Measurements from ENCODE around the gene LHX2. TPM values are rescaled to one million over a fixed set of nuclear protein-coding genes. Genes with fewer than 3 reads are reported as not detected.

LHX2 gene
- total and polyA plus RNA-seq, 2 of the 4 experiments (the other 2 are of a cell fraction) = not detected

DNA sequence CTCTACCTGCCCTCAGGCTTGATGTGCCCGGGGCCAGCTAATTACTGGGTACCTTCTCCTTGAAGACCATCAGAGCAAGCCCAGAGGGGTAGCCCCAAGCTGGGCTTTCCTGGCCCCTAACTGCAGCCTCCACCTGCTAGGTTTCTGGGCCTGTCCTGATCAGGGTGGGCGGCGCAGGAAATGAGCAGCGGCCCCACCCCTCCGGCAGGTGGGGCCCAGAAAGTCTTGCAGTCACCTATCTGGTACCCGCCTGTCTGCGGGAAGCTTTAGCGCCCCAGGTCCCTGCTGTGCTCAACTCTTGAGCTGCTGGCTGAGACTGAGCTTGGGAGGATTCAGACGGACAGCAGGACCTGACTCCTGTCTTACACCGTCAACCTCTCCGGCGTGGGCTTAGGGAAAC, 37.1 kb upstream of the LHX2 start:
- peaks cover 9% of the 10 kb centered on the region; the same call in 1 of the 2 replicates for H3K9me3 ChIP-seq (ENCODE audit: control insufficient read depth, insufficient read depth, low read length)
- H3K36me3 ChIP-seq (ENCODE audit: control insufficient read depth, insufficient read depth, low read length) = no peaks in the 10 kb centered on the region
- no peak overlapping the region for H2AK9ac ChIP-seq (replicated peaks; ENCODE audit: low read depth, low read length, poor library complexity)
- H3K4me3 ChIP-seq (ENCODE audit: insufficient read depth, low read depth, low read length) = no peak overlapping the region
- H3K4ac ChIP-seq (ENCODE audit: low read depth, low read length) = no peak overlapping the region
- BruUV-seq (replicated peaks) = no TSS peak
- H2BK20ac ChIP-seq (ENCODE audit: low read depth, low read length) = no peak overlapping the region
- ATAC-seq (ENCODE audit: low read depth) (no peak), DNase-seq (no peak)
- no peak overlapping the region for H2AFZ ChIP-seq (replicated peaks; ENCODE audit: low read length, poor library complexity)
- no peaks in the 10 kb centered on the region for H3K4me1 ChIP-seq (ENCODE audit: control insufficient read depth, insufficient read depth, low read length)
- in situ Hi-C loops (cut with MboI; ENCODE audit: low sequenced_read_pairs) = no loop called here
- no peak overlapping the region for H2BK5ac ChIP-seq (ENCODE audit: low read depth, low read length, poor library complexity, severe bottlenecking)
- 52% methylated on average over 4 of the region's 12 CpGs; no CpG with 5 or more reads in 1 of the 2 experiments for WGBS, 2 experiments (ENCODE audit: extremely low coverage in 2 of 2, insufficient read length in 1 of 2)
- no peak overlapping the region for H3K9ac ChIP-seq (ENCODE audit: low read depth, low read length)
- peaks cover 18% of the 10 kb centered on the region for H3K27me3 ChIP-seq (ENCODE audit: control insufficient read depth, insufficient read depth, low read length)
- no peak overlapping the region for H4K5ac ChIP-seq (ENCODE audit: low read depth, low read length)
- dilution Hi-C loops (cut with HindIII; ENCODE audit: low sequenced_read_pairs, unreplicated experiment) = no loop called here
- CTCF ChIA-PET = no interaction called here
- H2BK15ac ChIP-seq (ENCODE audit: low read depth, low read length) = no peak overlapping the region
- intact Hi-C loops (cut with micrococcal nuclease) = no loop called here
- H2BK120ac ChIP-seq (ENCODE audit: low read depth, low read length) = no peak overlapping the region
- POLR2A ChIA-PET (ENCODE audit: unreplicated experiment) = no interaction called here
- TF ChIP-seq, protein P1, sequence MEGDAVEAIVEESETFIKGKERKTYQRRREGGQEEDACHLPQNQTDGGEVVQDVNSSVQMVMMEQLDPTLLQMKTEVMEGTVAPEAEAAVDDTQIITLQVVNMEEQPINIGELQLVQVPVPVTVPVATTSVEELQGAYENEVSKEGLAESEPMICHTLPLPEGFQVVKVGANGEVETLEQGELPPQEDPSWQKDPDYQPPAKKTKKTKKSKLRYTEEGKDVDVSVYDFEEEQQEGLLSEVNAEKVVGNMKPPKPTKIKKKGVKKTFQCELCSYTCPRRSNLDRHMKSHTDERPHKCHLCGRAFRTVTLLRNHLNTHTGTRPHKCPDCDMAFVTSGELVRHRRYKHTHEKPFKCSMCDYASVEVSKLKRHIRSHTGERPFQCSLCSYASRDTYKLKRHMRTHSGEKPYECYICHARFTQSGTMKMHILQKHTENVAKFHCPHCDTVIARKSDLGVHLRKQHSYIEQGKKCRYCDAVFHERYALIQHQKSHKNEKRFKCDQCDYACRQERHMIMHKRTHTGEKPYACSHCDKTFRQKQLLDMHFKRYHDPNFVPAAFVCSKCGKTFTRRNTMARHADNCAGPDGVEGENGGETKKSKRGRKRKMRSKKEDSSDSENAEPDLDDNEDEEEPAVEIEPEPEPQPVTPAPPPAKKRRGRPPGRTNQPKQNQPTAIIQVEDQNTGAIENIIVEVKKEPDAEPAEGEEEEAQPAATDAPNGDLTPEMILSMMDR (conservative IDR thresholded peaks at IDR 0.05; ENCODE audit: low read depth, low read length) = no peak
- TF ChIP-seq MAZ (IDR thresholded peaks at IDR 0.05; ENCODE audit: borderline replicate concordance, low read depth, low read length) (no peak), POLR2A (IDR thresholded peaks at IDR 0.05; ENCODE audit: low read depth, low read length) (no peak), ELK1 (IDR thresholded peaks at IDR 0.05; ENCODE audit: borderline replicate concordance, low read depth, low read length) (no peak), RAD21 (IDR thresholded peaks at IDR 0.05; ENCODE audit: low read length) (no peak), CHD1 (IDR thresholded peaks at IDR 0.05; ENCODE audit: low read depth, low read length) (no peak)
- H2AK5ac ChIP-seq (ENCODE audit: low read depth, low read length) = no peak overlapping the region
- no peaks in the 10 kb centered on the region for H3K79me1 ChIP-seq (ENCODE audit: low read depth in 1 of 2, low read length in 2 of 2)
- H3K9me1 ChIP-seq (ENCODE audit: insufficient read depth, low read length) = no peaks in the 10 kb centered on the region
- no peak overlapping the region for H3K23ac ChIP-seq (ENCODE audit: low read depth, low read length)
- H3K18ac ChIP-seq (ENCODE audit: low read depth, low read length) = no peak overlapping the region
- H4K20me1 ChIP-seq (ENCODE audit: insufficient read depth, low read length) = 0 out of 2 replicates have a peak, but pooled peaks cover 4% of the 10 kb centered on the region
- no peak overlapping the region for H3K14ac ChIP-seq (replicated peaks; ENCODE audit: low read depth, low read length)
- H4K8ac ChIP-seq (ENCODE audit: low read depth in 2 of 2, low read length in 2 of 2) = no peak overlapping the region
- no peak overlapping the region for H3K56ac ChIP-seq (ENCODE audit: extremely low read depth, insufficient read depth, low read length)
- H3K27ac ChIP-seq (ENCODE audit: insufficient read depth, low read length) = no peak overlapping the region
- H3K4me2 ChIP-seq (ENCODE audit: low read depth, low read length) = no peak overlapping the region
- H4K91ac ChIP-seq (ENCODE audit: insufficient read depth, low read depth, low read length) = no peak overlapping the region
